Panc1 (cell line): ENCODE data around the gene TBCC. TPM values are rescaled to one million over a fixed set of nuclear protein-coding genes. Genes with fewer than 3 reads are reported as not detected.
"Not testable (repeated sequence)": the region's sequence is repeated elsewhere in the genome, so short reads cannot be mapped to it uniquely, and the experiment has no call there.

Experiments
- ATAC-seq: fragments of 200-7000 bp; cut with Tn5 transposase; 2 replicates; pipeline ENCODE4 v1.9.1; 2020; ENCODE audit warnings: mild to moderate bottlenecking, moderate library complexity
- BruUV-seq: library from RNA; stranded (reverse); fragments of 400-500 nt; replicated peaks from 2 replicates; lab custom pipeline; 2021; lab: Mats Ljungman, UMichigan
- CTCF ChIA-PET: fragments of 300-600 bp; sonication (Branson Sonifier 250); formaldehyde crosslinking; loops from one replicate; lab custom pipeline; 2022; ENCODE audit warnings: antibody characterized with exemption; lab: Charles Lee
- POLR2A ChIA-PET: fragments of 300-600 bp; sonication (Branson Sonifier 250); formaldehyde crosslinking; loops from one replicate; lab custom pipeline; 2022; ENCODE audit warnings: antibody characterized with exemption; lab: Charles Lee
- DNase-seq: peaks from one replicate; pipeline ENCODE4 v3.0.0-alpha.2; 2010; ENCODE audit warnings: low read depth, low spot score
- H3K27ac ChIP-seq: 2 replicates; pipeline ENCODE4 v1.5.1; 2011; ENCODE audit warnings: mild to moderate bottlenecking, low read length, inconsistent platforms
- H3K27me3 ChIP-seq: fragments of 200-500 bp; sonication (Bioruptor generic); 2 replicates; pipeline ENCODE4 v1.6.0; 2014; ENCODE audit warnings: low read length, inconsistent platforms; ENCODE audit not compliant: control insufficient read depth, insufficient read depth
- H3K36me3 ChIP-seq: fragments of 200-500 bp; sonication (Bioruptor generic); 2 replicates; pipeline ENCODE4 v1.5.1; 2014; ENCODE audit warnings: inconsistent platforms, mild to moderate bottlenecking, low read length, moderate library complexity; ENCODE audit not compliant: control insufficient read depth, insufficient read depth
- H3K4me1 ChIP-seq: 2 replicates; pipeline ENCODE4 v1.5.1; 2011; ENCODE audit warnings: inconsistent platforms, mild to moderate bottlenecking, low read length, moderate library complexity; ENCODE audit not compliant: control insufficient read depth, insufficient read depth
- H3K4me3 ChIP-seq, 2 experiments: 2 replicates each; pipeline ENCODE4 v1.5.1; 2011 to 2012; ENCODE audit warnings: low read depth in 2 of 2, low read length in 2 of 2, mild to moderate bottlenecking in 2 of 2, inconsistent platforms in 1 of 2, moderate library complexity in 1 of 2
- H3K9me3 ChIP-seq: fragments of 200-500 bp; sonication (Bioruptor generic); 2 replicates; pipeline ENCODE4 v1.5.1; 2014; ENCODE audit warnings: low read depth, mild to moderate bottlenecking, inconsistent platforms, low read length, moderate library complexity; ENCODE audit not compliant: control insufficient read depth, insufficient read depth
- POLR2AphosphoS5 ChIP-seq: IDR thresholded peaks from 2 replicates; pipeline ENCODE4 v1.6.1; 2012; ENCODE audit warnings: mild to moderate bottlenecking, low read depth, low read length, moderate library complexity
- SIN3A ChIP-seq: IDR thresholded peaks from 2 replicates; pipeline ENCODE4 v1.6.1; 2012; ENCODE audit warnings: low read depth, mild to moderate bottlenecking, low read length, moderate library complexity, borderline replicate concordance; ENCODE audit not compliant: insufficient read depth
- TCF7L2 ChIP-seq: IDR thresholded peaks from 2 replicates; pipeline ENCODE4 v1.6.1; 2011; ENCODE audit warnings: mild to moderate bottlenecking, low read depth, low read length, inconsistent platforms
- in situ Hi-C: cut with HindIII; loops from 2 replicates; pipeline ENCODE4 v1.10.0; 2016; ENCODE audit warnings: low sequenced_read_pairs, low pct_unique_long_range_greater_than_20kb
- intact Hi-C: fragments of 100-400 bp; cut with micrococcal nuclease; formaldehyde crosslinking; loops from one replicate; pipeline ENCODE4 v1.10.0; 2022; ENCODE audit not compliant: unreplicated experiment
- total RNA-seq: library from RNA; stranded (reverse); gene quantifications from one replicate; pipeline ENCODE4 v1.2.1, GENCODE V29; 2021; ENCODE audit not compliant: unreplicated experiment
- TF ChIP-seq, protein P1 (sequence below), 2 experiments: IDR thresholded peaks; 2 replicates each; pipeline ENCODE4 v1.6.1; 2011 to 2012; ENCODE audit warnings: low read depth in 2 of 2, control low read depth in 1 of 2, low read length in 1 of 2, mild to moderate bottlenecking in 1 of 2, moderate library complexity in 1 of 2; ENCODE audit not compliant: insufficient read depth in 1 of 2
- TF ChIP-seq, protein P2 (sequence below): fragments of 450-650 bp; IDR thresholded peaks from 2 replicates; pipeline ENCODE4 v1.5.1; 2017; ENCODE audit warnings: mild to moderate bottlenecking

Gene TBCC
- total RNA-seq, 1 experiment from 2014 or later: 25.7 TPM

DNA sequence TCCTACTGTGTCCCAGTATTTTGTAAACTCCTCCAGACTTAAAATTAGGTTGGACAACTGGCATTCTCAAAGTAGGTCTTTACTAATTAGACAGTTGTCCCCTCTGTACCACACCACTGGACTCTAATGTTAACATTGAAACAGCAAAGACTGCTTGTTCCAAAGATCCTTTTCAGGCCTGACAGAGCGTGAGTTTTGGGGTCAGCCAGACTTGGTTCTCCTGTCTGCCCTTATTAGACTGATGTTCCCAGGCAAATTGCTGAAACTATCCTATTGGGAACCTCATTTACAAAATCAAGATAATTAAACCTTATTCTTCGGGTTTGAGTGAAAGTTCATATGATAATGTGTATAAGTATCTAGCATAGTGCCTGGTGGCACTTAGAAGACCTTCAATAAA is 32.2 kb upstream of the TBCC start:
- H3K4me3 ChIP-seq: no peak overlapping the region
- ChIA-PET POLR2A (interaction anchor here (0.5 kb wide), 1 partner anchor 728 kb away, joined by 5 read pairs; the partner anchor contains the start of gene TAF8), CTCF (no interaction called here)
- no peaks in the 10 kb centered on the region for H3K27me3 ChIP-seq
- peaks cover 16% of the 10 kb centered on the region for H3K4me1 ChIP-seq
- H3K9me3 ChIP-seq: no peaks in the 10 kb centered on the region
- in situ Hi-C loops (no loop called here), intact Hi-C loops (no loop called here)
- DNase-seq (no peak), ATAC-seq (no peak)
- TF ChIP-seq SIN3A (no peak), TCF7L2 (no peak), POLR2AphosphoS5 (no peak)
- TF ChIP-seq, protein P1, sequence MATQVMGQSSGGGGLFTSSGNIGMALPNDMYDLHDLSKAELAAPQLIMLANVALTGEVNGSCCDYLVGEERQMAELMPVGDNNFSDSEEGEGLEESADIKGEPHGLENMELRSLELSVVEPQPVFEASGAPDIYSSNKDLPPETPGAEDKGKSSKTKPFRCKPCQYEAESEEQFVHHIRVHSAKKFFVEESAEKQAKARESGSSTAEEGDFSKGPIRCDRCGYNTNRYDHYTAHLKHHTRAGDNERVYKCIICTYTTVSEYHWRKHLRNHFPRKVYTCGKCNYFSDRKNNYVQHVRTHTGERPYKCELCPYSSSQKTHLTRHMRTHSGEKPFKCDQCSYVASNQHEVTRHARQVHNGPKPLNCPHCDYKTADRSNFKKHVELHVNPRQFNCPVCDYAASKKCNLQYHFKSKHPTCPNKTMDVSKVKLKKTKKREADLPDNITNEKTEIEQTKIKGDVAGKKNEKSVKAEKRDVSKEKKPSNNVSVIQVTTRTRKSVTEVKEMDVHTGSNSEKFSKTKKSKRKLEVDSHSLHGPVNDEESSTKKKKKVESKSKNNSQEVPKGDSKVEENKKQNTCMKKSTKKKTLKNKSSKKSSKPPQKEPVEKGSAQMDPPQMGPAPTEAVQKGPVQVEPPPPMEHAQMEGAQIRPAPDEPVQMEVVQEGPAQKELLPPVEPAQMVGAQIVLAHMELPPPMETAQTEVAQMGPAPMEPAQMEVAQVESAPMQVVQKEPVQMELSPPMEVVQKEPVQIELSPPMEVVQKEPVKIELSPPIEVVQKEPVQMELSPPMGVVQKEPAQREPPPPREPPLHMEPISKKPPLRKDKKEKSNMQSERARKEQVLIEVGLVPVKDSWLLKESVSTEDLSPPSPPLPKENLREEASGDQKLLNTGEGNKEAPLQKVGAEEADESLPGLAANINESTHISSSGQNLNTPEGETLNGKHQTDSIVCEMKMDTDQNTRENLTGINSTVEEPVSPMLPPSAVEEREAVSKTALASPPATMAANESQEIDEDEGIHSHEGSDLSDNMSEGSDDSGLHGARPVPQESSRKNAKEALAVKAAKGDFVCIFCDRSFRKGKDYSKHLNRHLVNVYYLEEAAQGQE (IDR thresholded peaks at IDR 0.05; ENCODE audit: insufficient read depth in 1 of 2, low read depth in 2 of 2, low read length in 1 of 2): no peak
- TF ChIP-seq, protein P2, sequence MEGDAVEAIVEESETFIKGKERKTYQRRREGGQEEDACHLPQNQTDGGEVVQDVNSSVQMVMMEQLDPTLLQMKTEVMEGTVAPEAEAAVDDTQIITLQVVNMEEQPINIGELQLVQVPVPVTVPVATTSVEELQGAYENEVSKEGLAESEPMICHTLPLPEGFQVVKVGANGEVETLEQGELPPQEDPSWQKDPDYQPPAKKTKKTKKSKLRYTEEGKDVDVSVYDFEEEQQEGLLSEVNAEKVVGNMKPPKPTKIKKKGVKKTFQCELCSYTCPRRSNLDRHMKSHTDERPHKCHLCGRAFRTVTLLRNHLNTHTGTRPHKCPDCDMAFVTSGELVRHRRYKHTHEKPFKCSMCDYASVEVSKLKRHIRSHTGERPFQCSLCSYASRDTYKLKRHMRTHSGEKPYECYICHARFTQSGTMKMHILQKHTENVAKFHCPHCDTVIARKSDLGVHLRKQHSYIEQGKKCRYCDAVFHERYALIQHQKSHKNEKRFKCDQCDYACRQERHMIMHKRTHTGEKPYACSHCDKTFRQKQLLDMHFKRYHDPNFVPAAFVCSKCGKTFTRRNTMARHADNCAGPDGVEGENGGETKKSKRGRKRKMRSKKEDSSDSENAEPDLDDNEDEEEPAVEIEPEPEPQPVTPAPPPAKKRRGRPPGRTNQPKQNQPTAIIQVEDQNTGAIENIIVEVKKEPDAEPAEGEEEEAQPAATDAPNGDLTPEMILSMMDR: no peak
- no peaks in the 10 kb centered on the region; the same call in 1 of the 2 replicates for H3K36me3 ChIP-seq
- BruUV-seq: no TSS peak
- peak overlapping the region; percentile 31; the same call in 1 of the 2 replicates for H3K27ac ChIP-seq

DNA sequence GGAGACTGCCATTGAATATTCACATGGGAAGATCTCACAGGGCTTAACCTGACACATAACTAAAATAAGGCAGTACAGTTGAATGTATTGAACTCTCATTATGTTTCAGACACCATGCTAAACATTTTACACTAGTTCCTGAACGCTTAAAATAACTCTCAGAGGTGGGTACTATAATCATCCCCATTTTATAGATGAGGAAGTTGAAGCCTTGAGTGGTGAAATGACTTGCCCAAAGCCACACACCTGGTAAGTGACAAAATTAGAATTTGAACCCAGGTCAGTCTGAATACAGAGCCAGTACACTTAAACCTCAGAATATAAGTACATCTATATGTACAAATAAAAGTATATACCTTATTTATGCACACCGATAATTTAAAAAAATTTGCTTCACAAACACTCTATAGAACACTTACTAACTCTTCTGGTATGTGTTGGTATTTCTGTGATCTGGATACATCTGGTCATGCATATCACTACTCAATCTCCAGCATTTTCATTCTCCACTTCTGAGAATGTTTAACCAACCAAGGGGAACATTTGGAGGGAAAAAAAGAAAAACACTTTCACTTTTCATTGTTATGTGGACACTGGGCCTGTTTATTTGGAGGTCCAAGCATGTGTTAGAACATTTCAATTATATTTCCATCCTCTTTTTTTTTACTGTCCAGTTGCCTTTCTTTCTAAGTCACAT is 31.4 kb upstream of the TBCC start:
- POLR2A ChIA-PET: no interaction called here
- intact Hi-C loops (no loop called here), in situ Hi-C loops (no loop called here)
- no TSS peak for BruUV-seq
- ATAC-seq (no peak), DNase-seq (no peak)
- Histone ChIP-seq H3K4me1 (peaks cover 16% of the 10 kb centered on the region), H3K27ac (peak overlapping the region; percentile 10; the same call in 1 of the 2 replicates), H3K4me3 (no peak overlapping the region), H3K27me3 (no peaks in the 10 kb centered on the region), H3K9me3 (no peaks in the 10 kb centered on the region), H3K36me3 (no peaks in the 10 kb centered on the region; the same call in 1 of the 2 replicates)
- TF ChIP-seq TCF7L2 (no peak), SIN3A (no peak), POLR2AphosphoS5 (no peak)
- TF ChIP-seq, protein P2: no peak
- TF ChIP-seq, protein P1 (IDR thresholded peaks at IDR 0.05; ENCODE audit: insufficient read depth in 1 of 2, low read depth in 2 of 2, low read length in 1 of 2): no peak
- CTCF ChIA-PET: no interaction called here

DNA sequence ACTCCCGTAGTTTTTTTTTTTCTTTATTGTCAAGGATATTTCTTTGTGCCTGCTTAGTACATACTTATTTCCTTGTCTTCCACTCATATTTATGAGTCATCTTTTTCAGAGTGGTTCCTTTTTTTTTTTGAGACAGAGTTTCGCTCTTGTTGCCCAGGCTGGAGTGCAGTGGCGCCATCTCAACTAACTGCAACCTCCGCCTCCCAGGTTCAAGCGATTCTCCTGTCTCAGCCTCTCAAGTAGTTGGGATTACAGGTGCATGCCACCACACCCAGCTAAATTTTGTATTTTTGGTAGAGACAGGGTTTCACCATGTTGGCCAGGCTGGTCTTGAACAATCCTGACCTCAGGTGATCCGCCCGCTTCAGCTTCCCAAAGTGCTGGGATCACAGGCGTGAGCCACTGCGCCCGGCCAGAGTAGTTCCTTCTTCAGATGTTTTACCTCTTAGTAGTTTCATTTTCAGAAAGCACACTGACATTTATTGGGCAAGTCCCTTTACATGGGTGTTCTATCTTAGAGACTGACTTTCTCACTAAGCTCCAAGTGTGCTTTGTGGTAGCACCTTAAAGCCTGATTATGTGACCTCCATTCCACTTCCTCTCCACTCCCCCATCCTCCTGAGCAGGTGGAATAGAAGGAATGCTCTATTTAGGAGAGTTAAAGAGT is 29.1 kb upstream of the TBCC start:
- H3K4me1 ChIP-seq, DNase-seq, H3K27ac ChIP-seq, H3K4me3 ChIP-seq, ATAC-seq, H3K9me3 ChIP-seq, CTCF ChIA-PET, BruUV-seq, H3K27me3 ChIP-seq, intact Hi-C loops, H3K36me3 ChIP-seq, in situ Hi-C loops: not testable (repeated sequence)
- POLR2A ChIA-PET: interaction anchor here (0.6 kb wide), 1 partner anchor 20 kb away, joined by 3 read pairs; no protein-coding TSS in a partner anchor
